Measurements from ENCODE around the gene PPL. TPM values are rescaled to one million over a fixed set of nuclear protein-coding genes. Genes with fewer than 3 reads are reported as not detected.

PPL gene
- total and polyA plus RNA-seq, 2 of the 13 experiments (the other 11 are each of a cell fraction or from before 2014, with no cell fraction given) = 5.7 to 6.6 TPM

DNA sequence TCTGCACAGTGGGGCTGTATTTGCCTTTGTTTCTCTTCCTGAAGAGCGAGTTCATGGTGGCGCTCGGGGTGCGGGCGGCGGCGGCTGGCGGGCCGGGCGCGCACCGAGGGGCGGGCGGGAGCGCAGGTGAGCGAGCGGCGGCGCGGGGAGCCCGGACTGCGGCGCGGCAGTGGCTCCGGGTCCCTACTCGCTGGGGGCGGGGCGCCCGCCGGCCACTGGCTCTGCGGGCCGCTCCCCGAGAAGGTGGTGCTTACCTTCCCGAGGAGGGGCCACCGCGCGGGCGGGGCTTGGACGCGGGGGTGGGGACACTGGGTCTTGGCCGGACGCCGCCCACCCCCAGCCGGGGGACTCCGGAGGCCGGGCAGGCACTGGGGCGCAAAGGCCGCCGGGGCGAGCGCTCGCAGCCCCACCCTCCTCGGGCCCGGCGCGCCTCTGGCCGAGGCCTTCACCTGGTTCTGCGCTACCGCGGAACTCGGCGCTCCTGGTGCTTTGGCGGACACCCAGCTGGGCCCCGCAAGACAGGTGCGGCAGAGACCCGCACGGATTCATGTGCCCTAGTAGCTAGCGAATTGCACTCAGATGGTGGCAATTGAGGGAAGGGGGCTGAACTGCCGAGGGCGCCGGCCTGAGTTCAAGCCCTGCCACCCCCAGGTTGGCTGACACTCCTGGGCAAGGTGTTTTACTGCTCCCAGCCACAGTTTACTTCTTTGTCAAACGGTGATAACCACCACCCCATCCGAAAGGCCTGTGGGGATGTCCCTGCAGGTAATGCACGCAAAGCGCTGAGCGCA lies at the start of gene PPL (continued):
- TF ChIP-seq, protein P1, sequence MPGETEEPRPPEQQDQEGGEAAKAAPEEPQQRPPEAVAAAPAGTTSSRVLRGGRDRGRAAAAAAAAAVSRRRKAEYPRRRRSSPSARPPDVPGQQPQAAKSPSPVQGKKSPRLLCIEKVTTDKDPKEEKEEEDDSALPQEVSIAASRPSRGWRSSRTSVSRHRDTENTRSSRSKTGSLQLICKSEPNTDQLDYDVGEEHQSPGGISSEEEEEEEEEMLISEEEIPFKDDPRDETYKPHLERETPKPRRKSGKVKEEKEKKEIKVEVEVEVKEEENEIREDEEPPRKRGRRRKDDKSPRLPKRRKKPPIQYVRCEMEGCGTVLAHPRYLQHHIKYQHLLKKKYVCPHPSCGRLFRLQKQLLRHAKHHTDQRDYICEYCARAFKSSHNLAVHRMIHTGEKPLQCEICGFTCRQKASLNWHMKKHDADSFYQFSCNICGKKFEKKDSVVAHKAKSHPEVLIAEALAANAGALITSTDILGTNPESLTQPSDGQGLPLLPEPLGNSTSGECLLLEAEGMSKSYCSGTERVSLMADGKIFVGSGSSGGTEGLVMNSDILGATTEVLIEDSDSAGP (CRISPR knock-in tag; IDR thresholded peaks at IDR 0.05; ENCODE audit: borderline replicate concordance) = peak; percentile 60
- TF ChIP-seq, protein P2, sequence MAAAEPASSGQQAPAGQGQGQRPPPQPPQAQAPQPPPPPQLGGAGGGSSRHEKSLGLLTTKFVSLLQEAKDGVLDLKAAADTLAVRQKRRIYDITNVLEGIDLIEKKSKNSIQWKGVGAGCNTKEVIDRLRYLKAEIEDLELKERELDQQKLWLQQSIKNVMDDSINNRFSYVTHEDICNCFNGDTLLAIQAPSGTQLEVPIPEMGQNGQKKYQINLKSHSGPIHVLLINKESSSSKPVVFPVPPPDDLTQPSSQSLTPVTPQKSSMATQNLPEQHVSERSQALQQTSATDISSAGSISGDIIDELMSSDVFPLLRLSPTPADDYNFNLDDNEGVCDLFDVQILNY (CRISPR knock-in tag; conservative IDR thresholded peaks at IDR 0.05) = 0 out of 2 replicates have a peak, but pooled peaks have one; percentile 8
- no peak for TF ChIP-seq LCORL (IDR thresholded peaks at IDR 0.05)
- TF ChIP-seq LCORL (CRISPR knock-in tag; IDR thresholded peaks at IDR 0.05) = peak; percentile 73
- peak; percentile 69 for TF ChIP-seq HNF4G (IDR thresholded peaks at IDR 0.05; ENCODE audit: borderline replicate concordance, low read depth, low read length)
- no peak for TF ChIP-seq HNF4G (CRISPR knock-in tag; IDR thresholded peaks at IDR 0.05; ENCODE audit: borderline replicate concordance, low read depth)
- no peak for TF ChIP-seq SIX1 (CRISPR knock-in tag; IDR thresholded peaks at IDR 0.05; ENCODE audit: borderline replicate concordance)
- no peak for TF ChIP-seq ZNF317 (CRISPR knock-in tag; IDR thresholded peaks at IDR 0.05)
- peak; percentile 67; the same call in 1 of the 2 replicates for TF ChIP-seq ZNF343 (CRISPR knock-in tag; IDR thresholded peaks at IDR 0.05)
- TF ChIP-seq, protein P3, sequence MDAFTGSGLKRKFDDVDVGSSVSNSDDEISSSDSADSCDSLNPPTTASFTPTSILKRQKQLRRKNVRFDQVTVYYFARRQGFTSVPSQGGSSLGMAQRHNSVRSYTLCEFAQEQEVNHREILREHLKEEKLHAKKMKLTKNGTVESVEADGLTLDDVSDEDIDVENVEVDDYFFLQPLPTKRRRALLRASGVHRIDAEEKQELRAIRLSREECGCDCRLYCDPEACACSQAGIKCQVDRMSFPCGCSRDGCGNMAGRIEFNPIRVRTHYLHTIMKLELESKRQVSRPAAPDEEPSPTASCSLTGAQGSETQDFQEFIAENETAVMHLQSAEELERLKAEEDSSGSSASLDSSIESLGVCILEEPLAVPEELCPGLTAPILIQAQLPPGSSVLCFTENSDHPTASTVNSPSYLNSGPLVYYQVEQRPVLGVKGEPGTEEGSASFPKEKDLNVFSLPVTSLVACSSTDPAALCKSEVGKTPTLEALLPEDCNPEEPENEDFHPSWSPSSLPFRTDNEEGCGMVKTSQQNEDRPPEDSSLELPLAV (CRISPR knock-in tag; conservative IDR thresholded peaks at IDR 0.05; ENCODE audit: low read depth) = no peak
- TF ChIP-seq CHD2 (IDR thresholded peaks at IDR 0.05; ENCODE audit: low read depth, low read length) = no peak
- TF ChIP-seq REL (CRISPR knock-in tag; conservative IDR thresholded peaks at IDR 0.05) = 0 out of 2 replicates have a peak, but pooled peaks have one; percentile 8
- TF ChIP-seq TFDP2 (CRISPR knock-in tag; IDR thresholded peaks at IDR 0.05) = peak; percentile 70; the same call in 1 of the 2 replicates
- no peak for TF ChIP-seq ZNF652 (CRISPR knock-in tag; IDR thresholded peaks at IDR 0.05; ENCODE audit: borderline replicate concordance, low read depth)
- TF ChIP-seq PTBP1 (IDR thresholded peaks at IDR 0.05; ENCODE audit: low read depth, low read length, poor library complexity, severe bottlenecking) = no peak
- no peak for TF ChIP-seq USF2 (IDR thresholded peaks at IDR 0.05; ENCODE audit: low read depth, low read length)
- TF ChIP-seq USF2 (CRISPR knock-in tag; IDR thresholded peaks at IDR 0.05; ENCODE audit: borderline replicate concordance) = no peak
- TF ChIP-seq POLR2G (IDR thresholded peaks at IDR 0.05; ENCODE audit: low read depth, low read length) = peak; percentile 75
- no peak for TF ChIP-seq PRPF4 (IDR thresholded peaks at IDR 0.05; ENCODE audit: low read depth, low read length, poor library complexity, severe bottlenecking)
- no peak for TF ChIP-seq EZH2 (conservative IDR thresholded peaks at IDR 0.05; ENCODE audit: low read depth, low read length)
- no peak for TF ChIP-seq MED8 (CRISPR knock-in tag; IDR thresholded peaks at IDR 0.05; ENCODE audit: insufficient replicate concordance)
- no peak for TF ChIP-seq CBX5 (CRISPR knock-in tag; IDR thresholded peaks at IDR 0.05; ENCODE audit: borderline replicate concordance)

Measured in HepG2 (cell line).